SK-N-DZ (cell line): Measurements from ENCODE around the gene GALNT10. TPM values are rescaled to one million over a fixed set of nuclear protein-coding genes. Genes with fewer than 3 reads are reported as not detected.

Experiments
- DNase-seq: peaks from one replicate; pipeline ENCODE4 v3.0.0-alpha.2; 2015; ENCODE audit warnings: low spot score
- polyA plus RNA-seq, 2 experiments: library from polyadenylated mRNA; depleted of rRNA; stranded (reverse); fragments of >200 nt; gene quantifications; 2 replicates each; pipeline ENCODE4 v1.2.3, GENCODE V29; 2014

Gene GALNT10, protein sequence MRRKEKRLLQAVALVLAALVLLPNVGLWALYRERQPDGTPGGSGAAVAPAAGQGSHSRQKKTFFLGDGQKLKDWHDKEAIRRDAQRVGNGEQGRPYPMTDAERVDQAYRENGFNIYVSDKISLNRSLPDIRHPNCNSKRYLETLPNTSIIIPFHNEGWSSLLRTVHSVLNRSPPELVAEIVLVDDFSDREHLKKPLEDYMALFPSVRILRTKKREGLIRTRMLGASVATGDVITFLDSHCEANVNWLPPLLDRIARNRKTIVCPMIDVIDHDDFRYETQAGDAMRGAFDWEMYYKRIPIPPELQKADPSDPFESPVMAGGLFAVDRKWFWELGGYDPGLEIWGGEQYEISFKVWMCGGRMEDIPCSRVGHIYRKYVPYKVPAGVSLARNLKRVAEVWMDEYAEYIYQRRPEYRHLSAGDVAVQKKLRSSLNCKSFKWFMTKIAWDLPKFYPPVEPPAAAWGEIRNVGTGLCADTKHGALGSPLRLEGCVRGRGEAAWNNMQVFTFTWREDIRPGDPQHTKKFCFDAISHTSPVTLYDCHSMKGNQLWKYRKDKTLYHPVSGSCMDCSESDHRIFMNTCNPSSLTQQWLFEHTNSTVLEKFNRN
- 2.4 TPM in 2 replicates for polyA plus RNA-seq (2014; cell fraction: cytosol; rRNA removed)
- polyA plus RNA-seq (2014; cell fraction: nucleus; rRNA removed) = 1.9 and 2.2 TPM in 2 replicates

GRCh38 chr5:154190595-154191304 is at the start of gene GALNT10:
Gene GALNT10 (plus strand): TSS chr5:154190733. CDS start chr5:154190867, 134 bp downstream.
- peak; percentile 37 for DNase-seq

DNA sequence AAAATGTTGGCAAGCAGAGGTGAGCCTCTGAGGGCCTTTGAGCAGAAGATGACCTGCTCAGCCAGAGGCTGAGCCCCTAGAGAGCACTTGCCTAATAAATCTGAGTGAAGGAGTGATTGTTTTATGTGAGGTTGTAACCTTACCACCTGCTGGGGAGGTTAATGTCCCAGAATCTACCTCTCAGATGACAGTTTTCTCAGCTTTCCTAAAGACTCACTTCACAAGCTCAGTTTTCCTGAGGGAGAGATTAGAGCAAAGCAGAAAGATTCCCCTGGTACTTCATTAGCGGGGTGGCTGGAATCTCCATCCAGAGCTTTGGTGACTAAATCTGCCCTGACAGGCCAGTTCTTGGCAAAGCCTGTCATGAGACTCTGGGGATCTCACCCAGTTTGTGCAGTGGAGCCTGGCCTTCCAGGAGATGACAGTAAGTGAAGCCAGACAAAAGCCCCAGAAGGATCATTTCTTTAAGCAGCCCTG is 48.8 kb upstream of the GALNT10 start:
- DNase-seq = no peak

GRCh38 chr5:154143211-154143641 is 47.3 kb upstream of the GALNT10 start:
- DNase-seq = no peak

DNA sequence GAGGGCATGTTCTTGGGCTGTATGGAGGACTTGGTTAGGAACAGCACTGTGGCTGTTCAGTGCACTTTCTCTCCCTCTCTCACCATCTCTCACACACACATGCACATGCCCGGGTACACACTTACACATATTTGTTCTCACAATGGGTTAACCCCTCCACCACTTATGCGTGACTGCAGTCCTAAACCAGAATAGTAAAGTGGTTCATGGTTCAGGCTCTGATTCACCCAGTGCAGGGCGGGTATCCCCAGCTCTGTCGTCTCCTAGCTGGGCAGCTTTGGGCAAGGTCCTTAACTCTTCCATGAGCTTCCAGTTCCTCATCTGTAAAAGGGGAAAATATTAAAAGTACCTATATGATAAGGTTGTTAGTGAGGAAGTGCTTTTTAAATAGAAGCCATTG is 45.3 kb upstream of the GALNT10 start:
- DNase-seq = no peak

GRCh38 chr5:154146409-154146808 is 44.1 kb upstream of the GALNT10 start:
- no peak for DNase-seq

DNA sequence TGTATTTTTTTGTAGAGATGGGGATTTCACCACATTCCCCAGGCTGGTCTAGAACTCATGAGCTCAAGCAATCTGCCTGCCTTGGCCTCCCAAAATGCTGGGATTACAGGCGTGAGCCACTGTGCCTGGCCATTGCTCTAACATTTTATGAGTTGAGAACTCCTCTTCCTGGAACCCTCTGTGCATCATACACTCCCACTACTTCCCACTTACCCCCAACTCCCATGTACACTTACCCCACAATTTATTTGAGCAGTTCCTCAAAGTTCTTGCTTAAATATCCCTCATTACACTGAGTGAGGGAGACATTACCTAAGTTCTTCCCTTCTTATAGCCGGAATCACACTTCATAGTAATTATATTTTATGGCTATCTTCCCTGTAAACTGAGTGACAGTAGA is 42.9 kb upstream of the GALNT10 start:
- DNase-seq = no peak

DNA sequence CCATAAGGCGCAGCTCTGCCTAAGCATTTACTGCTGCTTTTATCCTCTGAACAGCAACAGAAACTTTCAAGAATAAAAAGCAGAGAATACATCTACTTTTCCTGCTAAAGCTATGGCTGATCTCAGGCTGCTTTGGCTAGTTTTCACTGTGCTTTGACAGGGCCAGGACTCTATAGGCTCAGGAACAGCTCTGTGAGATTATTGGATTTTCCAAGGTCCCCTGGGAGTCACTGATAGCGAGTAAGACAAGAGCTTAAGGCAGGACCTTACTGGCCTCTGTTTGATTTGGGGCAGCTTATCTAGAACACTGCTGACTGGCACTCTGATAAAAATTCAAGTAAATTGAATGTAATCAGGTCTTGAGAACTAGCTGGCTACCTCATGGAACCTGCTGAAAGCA is 40.1 kb upstream of the GALNT10 start:
- DNase-seq = peak; percentile 98

DNA sequence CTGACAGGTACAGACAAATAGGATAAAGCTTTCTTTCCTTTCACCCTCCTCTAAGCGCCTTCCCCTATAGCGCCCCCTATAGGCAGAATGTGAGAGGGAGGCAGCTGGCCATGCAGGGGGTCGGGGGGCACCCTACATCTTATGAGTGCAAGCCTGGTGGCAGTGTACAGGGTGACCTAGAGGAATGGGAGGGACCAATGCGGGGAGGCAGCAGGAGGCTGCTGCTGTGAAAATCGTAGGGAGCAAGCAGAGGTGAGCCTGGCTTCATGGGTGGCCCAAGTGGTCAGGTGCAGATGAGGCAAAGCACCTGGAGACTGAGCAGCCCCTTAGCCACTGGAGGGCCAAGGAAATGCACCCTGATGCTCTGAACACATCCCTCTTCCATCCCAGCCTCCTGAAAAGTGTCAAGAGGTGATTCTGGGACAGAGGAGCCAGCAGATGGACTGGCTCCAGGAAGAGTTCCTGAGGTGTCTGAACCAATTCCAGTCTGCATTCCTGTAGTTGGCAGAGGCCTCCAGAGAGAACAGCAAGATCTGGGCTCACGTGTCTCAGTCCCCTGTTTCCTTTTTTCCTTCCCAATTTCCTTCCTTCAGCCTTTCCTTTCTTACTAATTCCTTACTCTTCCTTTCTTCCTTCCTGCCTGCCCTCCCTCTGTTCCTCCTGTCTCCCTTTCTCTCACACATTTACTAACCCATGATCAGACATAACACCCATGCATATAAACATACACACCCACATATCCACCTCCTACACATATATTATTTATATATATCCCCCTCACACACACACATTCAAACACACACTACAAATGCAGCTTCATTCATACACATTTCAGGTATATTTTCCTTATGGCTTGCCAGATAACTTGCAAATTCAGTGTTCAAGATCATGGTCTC is 32.8 kb upstream of the GALNT10 start:
- DNase-seq = no peak

GRCh38 chr5:154158379-154158737 is 32.2 kb upstream of the GALNT10 start:
- no peak for DNase-seq

DNA sequence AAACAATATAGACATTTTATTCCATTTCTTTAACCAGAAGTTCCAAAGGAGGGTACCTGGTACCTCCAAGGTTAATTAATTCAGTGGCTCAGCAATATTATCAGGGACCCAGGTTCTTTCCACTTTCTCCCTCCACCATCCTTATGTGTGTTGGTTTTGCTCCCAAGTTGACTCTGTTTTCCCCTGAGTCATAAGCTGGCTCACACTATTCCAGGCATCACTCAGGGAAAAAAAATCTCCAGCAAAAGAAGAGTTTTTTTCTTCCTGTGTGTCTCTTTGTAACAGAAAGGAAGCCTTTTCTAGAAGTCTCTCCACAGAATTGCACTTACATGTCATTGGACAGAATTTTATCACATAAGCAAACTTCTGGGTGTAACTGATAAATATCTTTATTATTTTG is 31.2 kb upstream of the GALNT10 start:
- DNase-seq = no peak

- peak; percentile 84 for DNase-seq
These were observed 27.9 kb upstream of the GALNT10 start for GRCh38 chr5:154162539-154163151.

DNA sequence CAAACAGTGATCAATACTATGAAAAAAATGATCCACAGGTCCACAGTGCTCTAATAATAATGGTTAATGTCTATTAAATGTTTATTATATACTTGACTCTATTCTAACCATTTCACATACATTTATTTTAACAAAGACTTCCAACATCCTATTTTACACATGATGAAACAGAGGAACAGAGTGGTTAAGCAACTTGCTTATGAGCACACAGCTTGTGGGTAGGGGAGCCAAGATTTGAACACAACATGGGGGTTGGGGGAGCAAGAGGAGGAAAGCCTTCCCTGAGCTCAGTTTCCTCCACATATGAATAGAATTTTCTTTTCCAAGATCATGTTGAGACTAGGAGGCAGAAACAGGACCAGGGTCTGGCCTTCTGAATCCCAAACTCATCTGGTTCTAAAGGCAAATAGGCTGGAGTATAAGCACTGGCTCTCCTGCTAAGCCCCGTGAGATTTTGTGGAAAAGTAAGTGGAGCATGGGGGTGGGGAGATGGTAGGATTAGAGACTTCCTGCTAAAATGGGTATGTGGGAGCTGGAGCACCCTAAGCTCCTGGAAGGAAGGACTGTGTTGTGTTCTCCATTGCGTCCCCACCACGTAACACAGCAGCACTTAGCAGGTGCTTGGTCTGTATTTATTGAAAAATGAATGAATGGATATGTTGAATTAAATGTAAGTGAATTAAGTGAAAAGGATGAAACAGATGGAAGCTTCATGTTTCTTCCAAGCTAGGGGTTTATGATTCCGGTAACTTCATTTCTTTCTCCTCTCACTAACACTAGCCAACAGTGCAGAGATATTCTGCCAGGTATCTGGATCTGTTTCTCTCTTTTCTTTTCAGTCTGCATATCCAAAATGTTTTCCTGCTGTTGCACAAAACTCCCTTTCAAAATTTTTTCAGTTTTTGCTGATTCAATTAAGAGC is 26.9 kb upstream of the GALNT10 start:
- DNase-seq = no peak

- DNase-seq = peak; percentile 52
These were observed 26.3 kb upstream of the GALNT10 start for GRCh38 chr5:154164249-154164581.

- DNase-seq = peak; percentile 38
These were observed 24.6 kb upstream of the GALNT10 start for GRCh38 chr5:154165886-154166285.

DNA sequence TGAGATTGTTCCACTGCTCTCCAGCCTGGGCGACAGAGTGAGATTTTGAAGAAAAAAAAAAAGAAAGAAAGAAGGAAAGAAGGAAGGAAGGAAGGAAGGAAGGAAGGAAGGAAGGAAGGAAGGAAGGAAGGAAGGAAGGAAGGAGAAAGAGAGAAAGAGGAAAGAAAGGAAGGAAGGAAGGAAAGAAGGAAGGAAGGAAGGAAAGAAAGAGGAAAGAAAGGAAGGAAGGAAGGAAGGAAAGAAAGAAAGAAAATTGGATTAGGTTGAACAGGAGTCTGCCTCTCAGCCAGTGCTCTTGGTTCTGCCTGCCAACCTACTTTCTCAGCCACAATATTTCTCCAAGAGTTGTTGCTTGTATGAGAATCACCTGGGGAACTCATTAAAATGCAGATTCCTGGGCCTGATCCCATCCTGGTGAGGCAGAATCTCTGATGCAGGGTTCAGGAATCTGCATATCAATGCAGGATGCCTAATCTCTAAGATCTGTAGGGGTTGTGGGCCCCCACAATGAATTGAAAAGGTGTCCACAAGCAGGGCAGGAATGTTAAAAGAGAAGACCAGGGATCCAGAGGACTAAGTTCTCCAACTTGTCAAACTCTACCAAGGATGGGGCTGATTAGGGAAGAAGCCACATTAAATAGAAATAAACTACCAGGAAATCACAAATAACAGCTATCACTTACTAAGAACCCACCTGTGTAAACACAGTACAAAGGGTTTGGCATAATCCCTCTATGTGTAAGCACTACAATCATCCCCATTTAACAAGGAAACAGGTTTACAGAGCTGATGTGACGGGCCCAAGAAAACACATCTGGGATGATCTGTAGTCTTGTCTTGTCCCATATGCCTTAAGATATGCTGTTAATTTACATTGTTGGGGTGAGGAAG is 23.4 kb upstream of the GALNT10 start:
- DNase-seq = no peak

DNA sequence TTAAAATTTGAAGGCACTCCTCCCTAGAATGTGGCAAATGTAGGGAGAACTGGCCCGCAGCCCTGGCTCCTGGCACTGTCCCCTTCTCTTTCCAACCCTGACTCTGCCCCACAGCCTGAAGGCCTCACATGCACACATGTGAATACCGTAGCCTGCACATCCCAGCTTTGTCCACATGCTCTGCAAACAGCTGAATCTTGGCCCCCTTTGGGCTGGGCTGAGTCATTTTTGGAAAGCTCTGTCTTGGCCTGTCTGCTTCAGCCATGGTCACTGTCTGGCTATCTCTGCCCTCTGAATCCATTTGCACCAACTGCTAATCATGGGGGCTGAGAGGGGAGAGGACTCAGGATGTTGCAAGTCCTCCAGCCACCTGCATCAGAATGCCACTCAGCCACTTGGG is 22.1 kb upstream of the GALNT10 start:
- no peak for DNase-seq

DNA sequence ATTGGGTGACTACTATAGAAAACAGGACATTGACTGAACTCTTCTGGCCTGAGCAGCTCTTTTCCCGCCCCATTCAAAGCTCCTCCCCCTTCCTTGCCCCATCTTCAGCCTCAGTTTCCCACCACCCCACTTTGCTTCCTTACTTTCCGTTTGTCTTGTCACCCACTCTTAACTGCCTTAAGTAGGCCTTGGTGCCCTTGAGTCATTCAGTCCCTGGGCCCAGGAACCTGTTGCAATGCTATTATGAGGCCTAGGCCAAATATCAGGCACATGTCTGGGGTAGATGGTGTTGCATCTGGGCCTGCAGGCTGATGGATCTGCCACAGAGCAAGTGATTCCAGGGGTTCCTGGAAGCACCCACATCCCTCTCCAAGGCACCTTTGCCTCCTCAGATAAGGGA is 17.7 kb upstream of the GALNT10 start:
- no peak for DNase-seq

DNA sequence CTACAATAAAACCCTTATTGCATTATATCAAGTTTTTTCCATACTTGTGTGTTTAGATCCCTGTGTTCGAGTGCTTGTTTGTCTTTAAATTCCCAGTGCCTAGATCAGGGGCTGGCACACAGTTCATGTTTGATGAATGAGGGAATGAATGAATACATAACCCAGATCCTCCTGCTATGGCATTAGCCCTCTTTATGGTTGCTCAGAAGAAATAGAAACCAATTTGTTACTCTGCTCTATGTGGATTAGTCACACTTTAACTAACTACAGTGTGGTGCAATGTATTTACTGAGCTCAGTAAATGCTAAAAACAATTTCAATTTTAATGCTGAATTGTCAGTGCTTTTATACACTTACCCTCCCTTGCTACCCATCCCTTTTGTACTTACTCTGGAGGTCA is 16.4 kb upstream of the GALNT10 start:
- DNase-seq = no peak

DNA sequence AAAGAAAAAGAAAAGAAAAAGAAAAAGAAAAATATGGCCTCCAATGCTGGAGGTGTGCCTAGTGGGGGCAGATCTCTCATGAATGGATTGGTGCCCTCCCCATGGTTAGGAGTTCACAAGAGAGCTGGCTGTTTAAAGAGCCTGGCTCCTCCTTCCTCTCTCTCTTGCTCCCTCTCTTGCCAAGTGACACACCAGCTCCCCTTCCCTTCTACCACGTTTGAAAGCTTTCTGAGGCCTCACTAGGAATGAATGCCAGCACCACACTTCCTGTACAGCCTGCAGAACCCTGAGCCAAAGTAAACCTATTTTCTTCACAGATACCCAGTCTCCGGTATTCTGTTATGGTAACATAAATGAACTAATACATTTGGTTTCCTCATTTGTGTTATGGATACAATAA is 14.4 kb upstream of the GALNT10 start:
- DNase-seq = no peak
